ENCODE measurements around the gene CCDC83.

GRCh38 chr11:85829172-85829571 is 26.0 kb upstream of the CCDC83 start:
- TF ChIP-seq CTCF (IDR thresholded peaks at IDR 0.05 in 4 of 5, conservative IDR thresholded peaks at IDR 0.05 in 1 of 5) (no peak), POLR2A (IDR thresholded peaks at IDR 0.05) (no peak)

Measured in gastrocnemius medialis (tissue), 4 donors.